Mesendoderm (in vitro differentiated cells): Measurements from ENCODE around the gene THAP7.

Experiments used
- DNase-seq: peaks from one replicate; pipeline ENCODE4 v3.0.0; 2013
- H2AK5ac ChIP-seq: 2 replicates; pipeline ENCODE4 v1.6.1; 2013; ENCODE audit warnings: low read length, inconsistent platforms
- H2BK120ac ChIP-seq: 2 replicates; pipeline ENCODE4 v1.6.1; 2013; ENCODE audit warnings: low read depth, mild to moderate bottlenecking, low read length, moderate library complexity, mixed read lengths
- H2BK15ac ChIP-seq: replicated peaks from 2 replicates; pipeline ENCODE4 v1.6.1; 2013; ENCODE audit warnings: low read depth, mild to moderate bottlenecking, moderate library complexity
- H2BK5ac ChIP-seq: 2 replicates; pipeline ENCODE4 v1.6.1; 2013; ENCODE audit warnings: low read length, inconsistent platforms
- H3K18ac ChIP-seq: 2 replicates; pipeline ENCODE4 v1.6.1; 2013; ENCODE audit warnings: mild to moderate bottlenecking, low read length, mixed read lengths
- H3K23ac ChIP-seq: one replicate; pipeline ENCODE4 v1.6.1; 2013; ENCODE audit warnings: low read length
- H3K27ac ChIP-seq: 2 replicates; pipeline ENCODE4 v1.5.1; 2013; ENCODE audit warnings: low read depth, mild to moderate bottlenecking, inconsistent platforms, low read length, moderate library complexity
- H3K27me3 ChIP-seq: 2 replicates; pipeline ENCODE4 v1.6.1; 2013; ENCODE audit warnings: low read length, control low read depth, mild to moderate bottlenecking, inconsistent platforms; ENCODE audit not compliant: insufficient read depth, poor library complexity
- H3K36me3 ChIP-seq: 2 replicates; pipeline ENCODE4 v1.6.1; 2013; ENCODE audit warnings: low read length, inconsistent platforms; ENCODE audit not compliant: control insufficient read depth, insufficient read depth
- H3K4ac ChIP-seq: one replicate; pipeline ENCODE4 v1.6.1; 2013; ENCODE audit warnings: low read depth, mild to moderate bottlenecking, low read length, moderate library complexity
- H3K4me1 ChIP-seq: 2 replicates; pipeline ENCODE4 v1.6.1; 2013; ENCODE audit warnings: low read depth, low read length, inconsistent platforms; ENCODE audit not compliant: control insufficient read depth
- H3K4me2 ChIP-seq: 2 replicates; pipeline ENCODE4 v1.6.1; 2013; ENCODE audit warnings: low read length
- H3K4me3 ChIP-seq: 2 replicates; pipeline ENCODE4 v1.5.1; 2013; ENCODE audit warnings: mild to moderate bottlenecking, low read length
- H3K56ac ChIP-seq: one replicate; pipeline ENCODE4 v1.6.1; 2013; ENCODE audit warnings: low read length
- H3K79me1 ChIP-seq: 2 replicates; pipeline ENCODE4 v1.6.1; 2013; ENCODE audit warnings: low read length, inconsistent platforms
- H3K79me2 ChIP-seq: 2 replicates; pipeline ENCODE4 v1.6.1; 2013; ENCODE audit warnings: mild to moderate bottlenecking, low read length; ENCODE audit not compliant: control insufficient read depth, insufficient read depth
- H3K9ac ChIP-seq: 2 replicates; pipeline ENCODE4 v1.6.1; 2013; ENCODE audit warnings: low read length, inconsistent platforms
- H4K5ac ChIP-seq: one replicate; pipeline ENCODE4 v1.6.1; 2013; ENCODE audit warnings: low read length
- H4K8ac ChIP-seq: one replicate; pipeline ENCODE4 v1.6.1; 2013; ENCODE audit warnings: low read depth, mild to moderate bottlenecking, control low read depth, low read length, moderate library complexity
- WGBS: extraction: QIAGEN DNeasy Blood & Tissue Kit; methylation state at CpG from one replicate; pipeline ENCODE4 v1.1.7; 2013; ENCODE audit warnings: low lambda C conversion rate, missing lambda C conversion rate; ENCODE audit not compliant: insufficient coverage; ENCODE audit errors: extremely low coverage; 5-methylcytosine and 5-hydroxymethylcytosine counted together

THAP7 gene

DNA sequence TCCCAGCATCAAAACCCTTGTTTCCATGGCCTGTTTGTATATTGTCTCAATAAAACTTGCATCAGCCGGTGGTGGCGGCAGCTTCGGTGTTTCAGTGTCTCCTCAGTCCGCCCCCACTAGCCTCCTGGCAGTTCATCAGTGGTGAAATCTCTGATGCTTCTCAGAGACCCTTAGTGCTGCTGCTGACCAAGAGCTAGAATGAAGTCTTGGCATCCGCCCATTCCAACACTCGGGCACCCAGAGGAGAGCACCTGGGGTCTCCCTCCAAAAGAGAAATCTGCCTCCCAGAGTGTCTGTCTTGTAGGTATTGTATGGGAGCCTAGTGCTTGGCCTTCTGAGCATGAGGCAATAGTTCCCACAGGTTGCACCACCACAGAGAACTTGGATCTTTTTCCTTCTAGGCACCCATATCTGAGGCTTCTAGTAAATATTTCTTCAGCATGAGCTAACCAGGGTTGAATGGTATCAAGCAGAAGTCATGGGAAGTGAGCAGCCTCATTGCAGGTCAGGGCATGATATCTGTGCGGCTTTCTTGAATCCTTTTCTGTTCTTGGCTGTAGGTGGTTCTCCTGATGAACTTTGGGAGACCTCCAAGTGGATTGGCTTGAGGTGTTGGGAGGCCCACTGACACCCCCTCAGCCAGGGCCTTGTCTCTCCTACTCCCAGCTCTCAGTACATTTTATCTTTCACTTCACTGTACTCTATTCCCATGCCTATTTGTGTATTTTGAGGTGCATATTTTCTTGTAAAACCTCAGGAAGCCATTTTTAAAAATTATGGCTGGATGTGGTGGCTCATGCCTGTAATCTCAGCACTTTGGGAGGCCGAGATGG, 48.0 kb downstream of the THAP7 start:
- Histone ChIP-seq H3K4me1 (peaks cover 2% of the 10 kb centered on the region), H3K4me2 (no peak overlapping the region), H3K79me1 (peaks cover 11% of the 10 kb centered on the region), H3K79me2 (peaks cover 7% of the 10 kb centered on the region), H3K27ac (no peak overlapping the region), H3K23ac (no peak overlapping the region), H3K18ac (no peak overlapping the region), H2BK120ac (no peak overlapping the region), H2BK5ac (no peak overlapping the region), H2BK15ac (no peak overlapping the region), H3K56ac (no peak overlapping the region), H3K27me3 (no peaks in the 10 kb centered on the region), H3K4me3 (no peak overlapping the region), H4K5ac (no peak overlapping the region), H4K8ac (no peak overlapping the region), H2AK5ac (no peak overlapping the region), H3K36me3 (peaks cover 6% of the 10 kb centered on the region), H3K9ac (no peak overlapping the region), H3K4ac (no peak overlapping the region)
- no peak for DNase-seq
- no CpG with 5 or more reads among the region's 8 CpGs for WGBS

DNA sequence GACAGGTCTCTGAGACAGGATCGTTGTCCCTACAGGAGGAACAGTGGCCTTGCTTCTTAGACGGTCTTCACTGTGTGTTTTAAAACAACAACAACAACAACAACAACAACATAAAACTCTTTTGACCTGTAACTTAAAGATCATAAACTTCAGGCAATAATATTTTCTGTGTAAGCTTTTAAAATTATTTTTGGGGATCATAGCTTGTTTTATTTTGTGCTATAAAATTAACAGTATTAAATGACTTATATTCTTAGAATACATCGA, 48.6 kb downstream of the THAP7 start:
- Histone ChIP-seq H3K79me2 (peaks cover 13% of the 10 kb centered on the region), H3K56ac (no peak overlapping the region), H3K4ac (no peak overlapping the region), H3K4me3 (no peak overlapping the region), H3K27ac (no peak overlapping the region), H2BK15ac (no peak overlapping the region), H2BK5ac (no peak overlapping the region), H3K18ac (no peak overlapping the region), H4K5ac (no peak overlapping the region), H3K4me1 (peaks cover 2% of the 10 kb centered on the region), H2AK5ac (no peak overlapping the region), H3K4me2 (no peak overlapping the region), H3K36me3 (peaks cover 6% of the 10 kb centered on the region), H3K23ac (no peak overlapping the region), H3K79me1 (peaks cover 13% of the 10 kb centered on the region), H2BK120ac (no peak overlapping the region), H3K27me3 (no peaks in the 10 kb centered on the region), H3K9ac (no peak overlapping the region), H4K8ac (no peak overlapping the region)
- DNase-seq, result no peak
- WGBS, result no CpG with 5 or more reads among the region's 3 CpGs

- H2BK15ac ChIP-seq, result no peak overlapping the region
- no CpG with 5 or more reads among the region's 13 CpGs for WGBS
- H3K56ac ChIP-seq, result no peak overlapping the region
- peaks cover 15% of the 10 kb centered on the region for H3K79me1 ChIP-seq
- no peak overlapping the region for H4K5ac ChIP-seq
- no peak overlapping the region for H2BK5ac ChIP-seq
- no peak for DNase-seq
- H3K79me2 ChIP-seq, result peaks cover 19% of the 10 kb centered on the region
- H2AK5ac ChIP-seq, result no peak overlapping the region
- no peaks in the 10 kb centered on the region for H3K27me3 ChIP-seq
- H3K9ac ChIP-seq, result no peak overlapping the region
- H3K23ac ChIP-seq, result no peak overlapping the region
- no peak overlapping the region for H3K4ac ChIP-seq
- H4K8ac ChIP-seq, result no peak overlapping the region
- H3K4me2 ChIP-seq, result no peak overlapping the region
- no peak overlapping the region for H3K18ac ChIP-seq
- H3K36me3 ChIP-seq, result peaks cover 6% of the 10 kb centered on the region
- H3K4me3 ChIP-seq, result no peak overlapping the region
- H3K4me1 ChIP-seq, result peaks cover 2% of the 10 kb centered on the region
- H2BK120ac ChIP-seq, result no peak overlapping the region
- no peak overlapping the region for H3K27ac ChIP-seq
These were observed 49.2 kb downstream of the THAP7 start for GRCh38 chr22:20952544-20953341.

- DNase-seq, result no peak
- Histone ChIP-seq H4K8ac (no peak overlapping the region), H3K4me3 (no peak overlapping the region), H3K79me1 (peaks cover 16% of the 10 kb centered on the region), H2BK120ac (no peak overlapping the region), H3K4me2 (no peak overlapping the region), H3K9ac (no peak overlapping the region), H2AK5ac (no peak overlapping the region), H3K23ac (no peak overlapping the region), H3K27me3 (no peaks in the 10 kb centered on the region), H3K79me2 (peaks cover 25% of the 10 kb centered on the region), H2BK5ac (no peak overlapping the region), H3K4me1 (peaks cover 2% of the 10 kb centered on the region), H3K18ac (no peak overlapping the region), H3K56ac (no peak overlapping the region), H2BK15ac (no peak overlapping the region), H3K27ac (no peak overlapping the region), H4K5ac (no peak overlapping the region), H3K36me3 (peaks cover 6% of the 10 kb centered on the region), H3K4ac (no peak overlapping the region)
- no CpG with 5 or more reads among the region's 8 CpGs for WGBS
These were observed 50.0 kb downstream of the THAP7 start for GRCh38 chr22:20951932-20952380.

GRCh38 chr22:20951151-20951931, 50.6 kb downstream of the THAP7 start:
- H4K8ac ChIP-seq, result no peak overlapping the region
- H3K4me3 ChIP-seq, result no peak overlapping the region
- no CpG with 5 or more reads among the region's 10 CpGs for WGBS
- H3K4me2 ChIP-seq, result no peak overlapping the region
- DNase-seq, result no peak
- H3K4ac ChIP-seq, result no peak overlapping the region
- no peak overlapping the region for H3K27ac ChIP-seq
- H2BK120ac ChIP-seq, result no peak overlapping the region
- no peak overlapping the region for H4K5ac ChIP-seq
- peaks cover 2% of the 10 kb centered on the region for H3K4me1 ChIP-seq
- peaks cover 20% of the 10 kb centered on the region for H3K79me1 ChIP-seq
- H3K79me2 ChIP-seq, result peaks cover 31% of the 10 kb centered on the region
- H3K36me3 ChIP-seq, result peaks cover 6% of the 10 kb centered on the region
- no peak overlapping the region for H2AK5ac ChIP-seq
- H3K56ac ChIP-seq, result no peak overlapping the region
- no peak overlapping the region for H2BK5ac ChIP-seq
- no peak overlapping the region for H3K9ac ChIP-seq
- H3K23ac ChIP-seq, result no peak overlapping the region
- no peak overlapping the region for H3K18ac ChIP-seq
- H2BK15ac ChIP-seq, result no peak overlapping the region
- H3K27me3 ChIP-seq, result no peaks in the 10 kb centered on the region
